Measurements from ENCODE around the gene VEGFD. TPM values are rescaled to one million over a fixed set of nuclear protein-coding genes. Genes with fewer than 3 reads are reported as not detected.

VEGFD gene
- total and polyA plus RNA-seq, 9 of the 15 experiments (the other 6 are each of a cell fraction or from before 2014, with no cell fraction given) = 0.03 TPM; not detected in 8

GRCh38 chrX:15335135-15336022 is 48.8 kb downstream of the VEGFD start, which contains the start of gene PIGA (continued):
- no peak for TF ChIP-seq RNF219 (CRISPR knock-in tag; IDR thresholded peaks at IDR 0.05)
- TF ChIP-seq TAL1 (IDR thresholded peaks at IDR 0.05) = no peak
- peak; percentile 31; the same call in 1 of the 2 replicates for TF ChIP-seq FOXP4 (CRISPR knock-in tag; IDR thresholded peaks at IDR 0.05; ENCODE audit: borderline replicate concordance)
- TF ChIP-seq NR3C1 (CRISPR knock-in tag; IDR thresholded peaks at IDR 0.05) = no peak
- peak; percentile 86 for TF ChIP-seq RBBP5 (IDR thresholded peaks at IDR 0.05; ENCODE audit: borderline replicate concordance, insufficient read depth, low read length, poor library complexity, severe bottlenecking)
- peak; percentile 64; the same call in 1 of the 2 replicates for TF ChIP-seq EP400 (IDR thresholded peaks at IDR 0.05)
- TF ChIP-seq THAP12 (CRISPR knock-in tag; IDR thresholded peaks at IDR 0.05) = 0 out of 2 replicates have a peak, but pooled peaks have one; percentile 29
- TF ChIP-seq, protein P1, sequence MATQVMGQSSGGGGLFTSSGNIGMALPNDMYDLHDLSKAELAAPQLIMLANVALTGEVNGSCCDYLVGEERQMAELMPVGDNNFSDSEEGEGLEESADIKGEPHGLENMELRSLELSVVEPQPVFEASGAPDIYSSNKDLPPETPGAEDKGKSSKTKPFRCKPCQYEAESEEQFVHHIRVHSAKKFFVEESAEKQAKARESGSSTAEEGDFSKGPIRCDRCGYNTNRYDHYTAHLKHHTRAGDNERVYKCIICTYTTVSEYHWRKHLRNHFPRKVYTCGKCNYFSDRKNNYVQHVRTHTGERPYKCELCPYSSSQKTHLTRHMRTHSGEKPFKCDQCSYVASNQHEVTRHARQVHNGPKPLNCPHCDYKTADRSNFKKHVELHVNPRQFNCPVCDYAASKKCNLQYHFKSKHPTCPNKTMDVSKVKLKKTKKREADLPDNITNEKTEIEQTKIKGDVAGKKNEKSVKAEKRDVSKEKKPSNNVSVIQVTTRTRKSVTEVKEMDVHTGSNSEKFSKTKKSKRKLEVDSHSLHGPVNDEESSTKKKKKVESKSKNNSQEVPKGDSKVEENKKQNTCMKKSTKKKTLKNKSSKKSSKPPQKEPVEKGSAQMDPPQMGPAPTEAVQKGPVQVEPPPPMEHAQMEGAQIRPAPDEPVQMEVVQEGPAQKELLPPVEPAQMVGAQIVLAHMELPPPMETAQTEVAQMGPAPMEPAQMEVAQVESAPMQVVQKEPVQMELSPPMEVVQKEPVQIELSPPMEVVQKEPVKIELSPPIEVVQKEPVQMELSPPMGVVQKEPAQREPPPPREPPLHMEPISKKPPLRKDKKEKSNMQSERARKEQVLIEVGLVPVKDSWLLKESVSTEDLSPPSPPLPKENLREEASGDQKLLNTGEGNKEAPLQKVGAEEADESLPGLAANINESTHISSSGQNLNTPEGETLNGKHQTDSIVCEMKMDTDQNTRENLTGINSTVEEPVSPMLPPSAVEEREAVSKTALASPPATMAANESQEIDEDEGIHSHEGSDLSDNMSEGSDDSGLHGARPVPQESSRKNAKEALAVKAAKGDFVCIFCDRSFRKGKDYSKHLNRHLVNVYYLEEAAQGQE (IDR thresholded peaks at IDR 0.05; ENCODE audit: borderline replicate concordance) = peak; percentile 54; the same call in 1 of the 2 replicates
- TF ChIP-seq, protein P1 (CRISPR knock-in tag; IDR thresholded peaks at IDR 0.05; ENCODE audit: low read depth) = no peak
- no peak for TF ChIP-seq GATA2 (CRISPR knock-in tag; IDR thresholded peaks at IDR 0.05)
